HG03066 (cell line): Measurements from ENCODE around the gene ABCC3.

Source experiments
- ATAC-seq: cut with Tn5 transposase; IDR thresholded peaks from one replicate; pipeline ENCODE4 v1.9.1; 2021; ENCODE audit warnings: low read depth; ENCODE audit not compliant: unreplicated experiment

ABCC3 gene

DNA sequence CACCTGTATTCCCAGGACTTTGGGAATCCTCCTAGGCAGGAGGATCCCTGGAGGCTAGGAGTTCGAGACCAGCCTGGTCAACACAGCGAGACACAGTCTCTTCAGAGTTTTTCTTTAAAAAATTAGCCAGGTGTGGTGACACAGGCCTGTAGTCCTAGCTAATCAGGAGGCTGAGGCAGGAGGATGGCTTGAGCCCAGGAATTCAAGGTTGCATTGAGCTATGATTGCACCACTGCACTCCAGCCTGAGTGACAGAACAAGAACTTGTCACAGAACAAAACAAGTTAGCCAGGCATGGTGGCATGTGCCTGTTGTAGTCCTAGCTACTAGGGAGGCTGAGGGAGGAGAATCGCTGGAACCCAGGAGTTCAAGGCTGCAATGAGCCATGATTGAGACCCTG is 48.3 kb downstream of the ABCC3 start:
- ATAC-seq: no peak

DNA sequence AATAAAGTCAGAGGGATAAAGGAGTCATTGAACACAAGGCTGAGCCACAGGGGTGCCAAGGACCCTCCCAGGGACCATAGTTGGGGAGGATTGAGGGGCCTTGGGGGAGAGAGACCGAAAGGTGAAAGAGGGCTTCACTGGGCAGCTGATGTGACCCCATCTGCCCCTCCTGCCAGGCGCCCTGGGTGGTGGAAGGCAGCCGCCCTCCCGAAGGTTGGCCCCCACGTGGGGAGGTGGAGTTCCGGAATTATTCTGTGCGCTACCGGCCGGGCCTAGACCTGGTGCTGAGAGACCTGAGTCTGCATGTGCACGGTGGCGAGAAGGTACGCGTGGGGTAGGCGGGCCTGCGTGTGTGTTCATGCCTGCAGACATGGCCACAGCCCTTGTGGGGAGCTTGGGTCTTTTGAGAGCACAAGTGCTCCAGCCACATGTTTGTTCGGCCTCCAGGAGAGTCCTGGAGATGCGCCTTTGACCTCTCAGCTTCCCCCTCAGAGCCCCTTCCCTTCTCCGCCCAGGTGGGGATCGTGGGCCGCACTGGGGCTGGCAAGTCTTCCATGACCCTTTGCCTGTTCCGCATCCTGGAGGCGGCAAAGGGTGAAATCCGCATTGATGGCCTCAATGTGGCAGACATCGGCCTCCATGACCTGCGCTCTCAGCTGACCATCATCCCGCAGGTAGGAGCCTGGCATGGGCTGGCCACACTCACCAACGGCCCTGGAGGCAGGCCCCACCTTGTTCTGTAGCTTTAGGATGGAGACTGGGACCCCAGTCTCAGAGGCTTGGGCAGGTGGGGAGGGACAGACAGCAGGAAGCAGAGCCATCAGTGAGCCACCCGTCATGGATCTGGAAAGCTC is 49.0 kb downstream of the ABCC3 start:
- ATAC-seq: no peak

DNA sequence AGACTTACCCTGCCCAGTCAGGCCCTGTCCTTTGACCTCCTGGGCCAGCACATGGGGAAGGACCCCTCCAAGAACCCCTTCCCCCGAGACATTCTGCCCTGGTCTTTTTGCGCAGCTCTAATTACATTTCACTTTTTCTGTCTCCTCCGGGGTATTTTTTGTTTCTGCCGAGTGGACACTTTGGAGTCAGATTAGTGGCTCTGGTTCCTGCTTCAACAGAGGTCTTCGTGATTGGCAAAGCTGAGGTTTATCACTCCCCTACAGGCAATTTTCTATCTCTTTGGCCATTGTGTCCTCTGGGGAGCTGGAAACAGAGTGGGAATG is 49.6 kb downstream of the ABCC3 start:
- ATAC-seq: no peak

DNA sequence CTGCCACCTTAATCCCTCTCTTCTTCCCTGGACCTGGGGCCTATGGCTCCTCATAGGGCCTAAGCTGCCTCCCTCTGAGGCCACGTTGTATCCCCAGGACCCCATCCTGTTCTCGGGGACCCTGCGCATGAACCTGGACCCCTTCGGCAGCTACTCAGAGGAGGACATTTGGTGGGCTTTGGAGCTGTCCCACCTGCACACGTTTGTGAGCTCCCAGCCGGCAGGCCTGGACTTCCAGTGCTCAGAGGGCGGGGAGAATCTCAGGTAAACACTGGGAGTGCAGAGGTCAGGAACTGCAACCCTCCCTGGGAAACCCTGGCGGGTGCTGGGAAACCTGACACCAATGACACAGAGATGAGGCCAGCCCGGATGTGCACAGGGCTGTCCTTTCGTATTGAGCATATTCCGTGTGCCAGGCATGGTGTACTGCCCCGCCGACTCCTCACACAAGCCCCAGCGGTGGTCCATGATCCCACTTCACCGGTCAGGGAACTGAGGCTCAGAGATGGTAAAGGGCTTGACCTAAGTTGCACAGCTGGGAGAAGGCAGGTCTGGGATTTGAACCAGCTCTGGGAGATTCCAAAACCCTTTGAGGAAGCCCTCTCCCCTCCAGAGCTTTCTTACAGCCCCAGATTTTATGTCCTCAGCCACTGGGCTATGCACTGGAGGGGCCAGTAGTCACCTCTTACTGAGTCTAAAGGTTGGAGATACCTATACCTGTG is 50.1 kb downstream of the ABCC3 start:
- no peak for ATAC-seq

DNA sequence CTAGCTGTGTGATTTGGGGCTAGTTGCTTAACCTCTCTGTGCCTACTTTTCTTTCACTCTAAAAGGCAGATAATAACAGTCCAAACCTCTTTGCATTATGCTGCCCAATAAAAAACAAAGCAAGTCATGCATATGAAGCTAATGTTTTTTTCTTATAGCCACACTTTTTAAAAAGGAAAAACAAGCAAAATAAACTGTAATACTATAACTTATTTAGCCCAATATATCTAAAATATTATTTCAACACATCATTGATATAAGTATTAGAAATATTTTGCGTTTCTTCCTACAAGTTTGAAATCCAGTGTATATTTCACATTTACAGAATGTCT is 50.6 kb downstream of the ABCC3 start:
- no peak for ATAC-seq

DNA sequence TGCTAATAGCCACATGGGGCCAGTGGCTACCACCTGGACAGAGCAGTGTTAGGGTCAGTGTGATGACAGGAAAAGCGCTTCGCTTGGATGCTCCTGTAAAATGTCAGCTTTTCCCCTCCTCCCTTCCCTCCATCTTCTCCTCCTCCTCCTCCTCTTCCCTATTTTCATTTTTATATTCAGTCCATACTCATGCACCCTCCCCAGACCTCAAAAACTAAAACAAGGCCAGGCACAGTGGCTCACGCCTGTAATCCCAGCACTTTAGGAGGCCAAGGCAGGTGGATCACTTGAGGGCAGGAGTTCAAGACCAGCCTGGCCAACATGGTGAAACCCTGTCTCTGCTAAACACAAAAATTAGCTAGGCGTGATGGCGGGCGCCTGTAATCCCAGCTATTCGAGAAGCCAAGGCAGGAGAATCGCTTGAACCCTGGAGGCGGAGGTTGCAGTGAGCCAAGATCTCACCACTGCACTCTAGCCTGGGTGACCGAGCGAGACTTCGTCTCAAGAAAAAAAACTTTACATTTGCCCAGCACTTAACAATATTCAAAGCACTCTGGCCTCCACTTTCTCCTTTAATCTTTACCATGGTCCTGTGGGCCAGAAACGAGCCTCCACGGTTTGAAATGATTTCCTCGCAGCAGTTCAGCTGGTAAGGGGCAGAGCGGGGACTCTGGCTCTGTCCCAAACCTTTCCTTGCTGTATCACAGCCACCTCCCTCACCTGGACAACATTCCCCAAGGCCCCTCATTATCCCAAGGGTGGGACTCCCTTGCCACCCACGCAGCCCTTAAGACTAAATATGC is 51.2 kb downstream of the ABCC3 start:
- no peak for ATAC-seq

DNA sequence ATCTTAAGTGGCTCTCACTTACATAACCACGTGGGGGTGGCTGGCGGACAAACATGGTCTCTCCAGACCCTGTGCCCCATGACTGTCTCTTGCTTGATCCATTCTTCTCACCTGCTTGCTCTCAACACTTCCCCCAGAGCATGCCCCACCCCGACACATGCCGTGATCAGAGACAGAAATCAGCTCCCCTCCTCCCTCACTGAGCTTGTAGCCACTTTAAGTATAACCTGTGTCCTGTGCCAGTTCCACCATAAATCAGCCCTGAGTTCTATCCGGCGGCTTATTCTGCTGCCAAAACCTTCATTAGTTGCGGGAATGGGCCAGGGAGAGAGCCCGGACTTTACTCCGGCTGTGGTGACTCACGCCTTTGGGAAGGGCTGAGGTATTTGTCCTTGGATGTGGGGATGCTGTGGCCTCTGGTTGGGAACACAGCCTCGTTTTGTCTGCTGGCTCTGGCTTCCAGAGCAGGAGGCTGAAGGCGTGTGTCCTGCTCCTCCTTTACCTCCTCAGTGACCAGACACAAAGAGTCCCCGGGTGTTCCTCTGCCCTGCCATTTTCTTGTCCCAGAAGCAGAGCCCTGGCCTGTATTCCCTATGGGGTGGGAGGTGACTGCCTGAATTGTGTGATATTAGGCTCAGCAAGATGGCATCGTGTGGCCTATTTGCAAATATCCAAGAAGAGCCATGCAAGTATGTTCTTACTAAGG is 52.0 kb downstream of the ABCC3 start:
- no peak for ATAC-seq

DNA sequence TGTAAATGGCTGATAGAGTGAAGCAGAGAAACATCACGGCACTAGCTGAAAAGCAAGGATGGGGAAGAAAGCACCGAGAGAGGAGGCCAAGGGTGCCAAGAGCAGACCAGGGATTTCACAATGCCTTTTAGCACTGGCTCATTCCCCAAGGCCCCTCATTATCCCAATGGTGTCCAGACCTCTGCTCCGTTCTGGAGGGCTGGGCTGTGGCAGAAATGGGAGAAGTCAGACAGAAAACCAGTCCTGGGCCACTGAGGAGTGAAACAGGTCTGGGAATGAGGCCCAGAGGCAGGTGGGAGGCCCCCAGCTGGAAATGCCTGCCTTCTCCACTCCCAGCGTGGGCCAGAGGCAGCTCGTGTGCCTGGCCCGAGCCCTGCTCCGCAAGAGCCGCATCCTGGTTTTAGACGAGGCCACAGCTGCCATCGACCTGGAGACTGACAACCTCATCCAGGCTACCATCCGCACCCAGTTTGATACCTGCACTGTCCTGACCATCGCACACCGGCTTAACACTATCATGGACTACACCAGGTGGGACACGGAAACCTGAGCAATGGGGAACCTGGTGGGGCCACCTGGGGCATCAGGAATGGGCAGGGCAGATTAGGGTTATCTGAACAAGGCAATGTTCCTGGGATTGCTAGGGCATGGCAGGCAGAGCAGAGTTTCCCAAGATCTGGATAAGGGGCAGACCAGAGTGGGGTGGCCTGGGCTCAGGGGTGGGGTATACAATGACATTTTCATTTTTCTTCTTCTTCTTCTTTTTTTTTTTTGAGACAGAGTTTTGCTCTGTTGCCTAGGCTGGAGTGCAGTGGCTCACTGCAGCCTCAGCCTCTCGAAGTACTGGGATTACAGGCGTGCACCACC is 52.8 kb downstream of the ABCC3 start:
- no peak for ATAC-seq

DNA sequence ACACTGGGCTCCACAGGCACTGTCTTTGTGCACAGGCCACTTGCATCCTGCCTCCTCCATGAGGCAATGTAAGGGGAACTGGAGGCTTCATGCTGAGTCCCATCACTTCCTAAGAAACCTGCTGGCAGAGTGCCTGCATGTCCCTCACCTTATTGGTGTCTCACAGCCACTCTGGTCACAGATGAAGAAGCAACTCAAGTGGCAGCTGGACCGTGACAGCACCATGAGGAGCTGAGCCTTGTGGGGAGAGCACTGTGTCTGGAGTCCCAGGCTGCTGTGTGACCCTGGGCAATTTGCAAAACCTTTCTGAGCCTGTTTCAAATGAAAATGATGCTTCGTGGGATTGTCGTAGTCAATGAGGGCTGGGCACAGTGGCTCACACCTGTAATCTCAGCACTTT is 53.6 kb downstream of the ABCC3 start:
- no peak for ATAC-seq

DNA sequence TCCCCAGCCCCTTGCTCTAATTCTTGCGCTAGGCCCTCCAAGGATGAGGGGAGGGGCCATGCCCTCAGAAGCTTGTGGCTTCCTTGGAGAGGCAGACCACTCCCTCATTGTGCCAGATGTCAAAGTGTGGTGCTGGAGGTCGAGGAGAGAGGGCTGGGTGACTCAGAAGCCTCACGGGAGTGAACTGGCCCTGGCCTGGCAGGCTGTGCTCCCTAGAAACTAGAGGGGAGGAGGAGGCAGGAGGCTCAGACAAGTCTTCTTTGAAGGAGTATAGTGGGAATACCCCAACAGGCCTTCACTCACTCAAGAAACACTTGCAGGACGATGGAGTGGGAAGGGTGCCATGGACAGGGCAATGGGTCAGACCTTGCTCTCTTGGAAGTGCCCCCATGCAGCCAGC is 54.6 kb downstream of the ABCC3 start:
- ATAC-seq: no peak

DNA sequence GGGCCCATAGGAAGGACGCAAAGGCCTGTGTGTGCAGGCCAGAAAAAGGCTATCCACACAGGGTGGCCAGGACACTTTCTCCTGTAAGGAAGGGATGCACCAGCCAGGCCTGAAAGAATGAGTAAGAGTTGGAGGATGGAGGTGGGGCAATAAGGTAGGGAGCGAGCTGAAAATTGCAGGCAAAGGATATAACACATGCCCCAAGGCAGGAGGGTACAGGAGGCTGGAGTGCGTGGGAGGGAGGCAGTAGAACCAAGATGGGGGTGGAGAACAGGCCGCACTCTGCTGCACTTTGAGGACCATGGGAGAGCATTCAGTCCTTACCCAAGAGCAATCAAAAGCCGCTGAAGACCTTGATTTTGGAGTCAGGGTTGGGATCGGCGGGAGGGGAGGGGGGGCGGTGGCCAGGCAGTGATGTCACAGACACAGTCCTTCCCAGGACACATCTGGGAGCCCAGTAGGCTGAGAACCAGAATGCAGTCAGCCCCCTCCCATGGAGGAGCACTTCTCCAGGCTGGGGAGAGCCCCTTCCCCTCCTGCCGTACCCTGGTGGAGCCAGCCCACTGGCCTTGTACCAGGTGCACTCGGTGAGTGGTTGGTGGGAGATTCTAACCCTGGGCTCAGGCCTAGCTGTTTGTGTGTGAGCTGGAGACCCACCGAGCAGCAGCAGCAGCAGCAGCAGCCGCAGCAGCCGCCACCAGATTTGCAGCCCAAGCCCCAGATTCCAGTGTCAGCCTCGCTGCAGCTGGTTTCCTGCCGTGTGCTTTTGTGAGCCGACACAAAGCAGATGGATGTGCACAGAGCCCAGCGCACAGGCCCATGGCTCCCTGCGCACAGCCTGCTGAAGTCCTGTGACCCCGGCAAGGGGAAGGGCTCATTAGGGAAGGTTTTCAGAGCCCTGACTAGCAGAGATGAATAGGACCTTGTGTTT is 55.5 kb downstream of the ABCC3 start:
- ATAC-seq: no peak

DNA sequence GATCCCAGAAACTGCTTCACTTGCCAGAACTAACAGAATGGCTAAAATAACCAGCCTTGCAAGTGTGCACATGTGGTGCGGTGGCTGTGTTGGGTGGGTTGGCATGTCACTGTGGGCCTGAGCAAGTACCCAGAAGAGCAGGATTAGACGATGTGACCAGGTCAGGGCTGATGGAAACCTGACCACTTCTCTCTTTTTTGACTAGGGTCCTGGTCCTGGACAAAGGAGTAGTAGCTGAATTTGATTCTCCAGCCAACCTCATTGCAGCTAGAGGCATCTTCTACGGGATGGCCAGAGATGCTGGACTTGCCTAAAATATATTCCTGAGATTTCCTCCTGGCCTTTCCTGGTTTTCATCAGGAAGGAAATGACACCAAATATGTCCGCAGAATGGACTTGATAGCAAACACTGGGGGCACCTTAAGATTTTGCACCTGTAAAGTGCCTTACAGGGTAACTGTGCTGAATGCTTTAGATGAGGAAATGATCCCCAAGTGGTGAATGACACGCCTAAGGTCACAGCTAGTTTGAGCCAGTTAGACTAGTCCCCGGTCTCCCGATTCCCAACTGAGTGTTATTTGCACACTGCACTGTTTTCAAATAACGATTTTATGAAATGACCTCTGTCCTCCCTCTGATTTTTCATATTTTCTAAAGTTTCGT is 56.3 kb downstream of the ABCC3 start:
- no peak for ATAC-seq

DNA sequence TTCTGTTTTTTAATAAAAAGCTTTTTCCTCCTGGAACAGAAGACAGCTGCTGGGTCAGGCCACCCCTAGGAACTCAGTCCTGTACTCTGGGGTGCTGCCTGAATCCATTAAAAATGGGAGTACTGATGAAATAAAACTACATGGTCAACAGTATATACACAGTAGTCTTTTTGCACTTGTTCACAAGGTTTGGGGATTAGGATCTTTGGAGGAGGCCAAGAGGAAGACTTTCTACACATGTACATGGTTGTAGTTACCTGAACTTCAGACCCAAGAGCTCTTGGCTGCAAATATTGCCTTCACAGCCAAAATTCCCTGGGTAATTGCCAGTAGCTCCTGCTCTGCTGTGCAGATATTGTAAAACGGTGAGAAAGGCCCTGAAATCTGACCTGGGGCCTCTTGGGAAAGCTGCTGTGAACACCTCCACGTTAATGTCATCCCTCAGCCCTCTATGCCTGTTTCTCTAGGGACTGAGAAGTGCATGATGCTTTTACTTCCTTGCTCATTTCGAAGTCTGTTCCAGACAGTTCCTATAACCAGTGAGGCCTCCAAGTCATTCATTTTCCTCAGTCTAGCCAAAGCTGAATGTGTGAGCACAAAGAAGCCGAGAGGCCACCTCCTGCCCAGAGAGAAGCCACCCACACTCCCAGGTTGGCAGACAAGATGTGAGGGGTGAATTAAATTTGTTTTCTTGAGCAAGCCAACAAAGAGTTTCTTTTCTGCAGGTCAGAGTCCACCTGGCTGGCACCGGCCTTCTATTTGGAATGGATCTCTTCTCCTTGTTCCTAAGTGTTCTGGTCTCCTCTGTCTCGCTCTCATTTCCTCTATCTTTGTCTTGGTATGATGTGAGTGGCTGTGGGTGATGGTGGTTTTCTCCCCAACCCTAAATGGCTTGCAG is 57.1 kb downstream of the ABCC3 start:
- ATAC-seq: no peak

DNA sequence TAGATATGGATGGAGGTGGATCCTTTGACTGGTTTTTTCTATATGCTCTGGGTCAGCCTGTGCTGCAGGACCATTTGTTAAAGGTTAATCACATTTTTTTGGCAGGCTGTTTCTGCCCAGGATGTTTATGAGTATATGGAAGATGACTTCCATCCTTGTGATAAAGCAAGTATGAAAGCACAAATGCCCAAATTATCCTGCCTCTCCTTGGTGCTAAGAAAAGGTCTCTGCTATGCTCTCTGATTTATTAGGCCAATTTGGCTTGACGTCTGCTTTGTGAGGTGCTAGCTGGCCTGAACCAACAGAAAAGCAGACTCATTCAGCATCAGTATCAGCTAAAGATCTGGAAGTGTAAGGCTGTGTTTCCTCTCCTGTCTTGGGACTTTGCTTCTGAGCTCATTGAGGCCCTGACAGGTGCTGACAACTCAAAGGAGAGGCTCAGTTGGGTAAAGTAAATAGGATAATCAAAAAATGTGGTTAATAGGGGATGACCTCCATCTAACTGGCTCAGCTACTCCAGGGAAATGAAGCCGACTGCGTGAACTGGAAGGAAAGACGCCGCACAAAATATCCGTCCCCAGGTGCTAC is 57.9 kb downstream of the ABCC3 start:
- no peak for ATAC-seq

DNA sequence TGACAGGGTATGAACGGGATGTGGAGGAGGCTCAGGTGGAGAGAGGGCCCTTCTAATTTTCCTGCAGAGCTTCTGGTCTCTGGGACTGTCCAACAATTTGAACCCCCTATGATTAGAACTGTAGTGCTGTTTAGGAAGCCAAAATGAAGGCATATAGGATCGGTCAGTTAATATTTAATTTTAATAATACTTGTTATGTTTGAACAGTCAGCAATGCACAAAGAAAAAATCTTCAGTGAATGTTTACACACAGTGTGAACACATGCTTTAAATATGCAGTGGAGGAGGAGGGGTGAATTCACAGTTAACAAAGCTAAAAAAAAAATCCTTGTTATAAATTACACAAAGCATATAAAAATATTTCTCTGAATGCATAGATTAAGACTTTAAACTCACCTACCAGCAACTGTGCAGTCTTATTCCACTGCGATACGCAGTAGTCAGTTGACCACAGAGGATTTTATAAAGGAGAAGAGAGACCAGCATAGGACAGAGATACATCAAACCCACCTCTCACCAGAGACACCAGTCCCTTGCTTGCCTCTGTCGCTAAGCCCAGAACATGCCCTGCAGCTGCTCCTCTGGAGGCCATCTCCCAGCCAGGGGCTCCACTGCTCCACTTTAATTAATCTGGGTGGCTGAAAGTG is 58.5 kb downstream of the ABCC3 start:
- ATAC-seq: no peak

DNA sequence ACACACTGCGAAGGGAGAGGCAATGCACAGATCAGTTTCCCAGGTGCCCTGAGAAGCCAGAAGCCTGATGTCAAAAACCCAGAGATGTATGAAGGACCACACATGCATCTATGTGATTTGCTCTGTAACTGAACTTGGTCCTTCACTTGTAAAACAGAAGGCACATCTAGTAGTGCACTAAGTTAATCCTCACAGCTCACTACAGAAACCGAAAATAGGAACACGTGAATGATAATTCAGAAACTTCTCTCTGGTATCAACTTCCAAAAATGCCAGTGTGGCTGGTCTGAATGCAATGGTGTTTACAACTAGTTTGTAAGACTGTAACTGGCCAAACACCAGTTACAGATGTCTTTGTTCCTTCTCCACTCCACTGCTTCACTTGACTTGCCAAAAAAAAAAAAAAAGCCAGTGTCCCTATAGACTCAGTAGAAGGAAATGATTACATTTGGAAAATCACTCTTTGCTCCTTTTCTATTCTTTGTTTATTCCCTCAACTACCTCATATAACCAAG is 61.7 kb downstream of the ABCC3 start:
- no peak for ATAC-seq
